GM12875 (cell line): Measurements from ENCODE around the gene E2F4.

Source experiments
- H3K4me3 ChIP-seq: one replicate; pipeline ENCODE4 v1.5.1; 2011; ENCODE audit warnings: low read depth, low read length, control low read depth
- TF ChIP-seq, protein P1 (sequence below): IDR thresholded peaks from 2 replicates; pipeline ENCODE4 v1.5.1; 2011; ENCODE audit warnings: low read depth, mild to moderate bottlenecking, control low read depth, inconsistent platforms, low read length, moderate library complexity, borderline replicate concordance; ENCODE audit not compliant: insufficient read depth

E2F4 gene

DNA sequence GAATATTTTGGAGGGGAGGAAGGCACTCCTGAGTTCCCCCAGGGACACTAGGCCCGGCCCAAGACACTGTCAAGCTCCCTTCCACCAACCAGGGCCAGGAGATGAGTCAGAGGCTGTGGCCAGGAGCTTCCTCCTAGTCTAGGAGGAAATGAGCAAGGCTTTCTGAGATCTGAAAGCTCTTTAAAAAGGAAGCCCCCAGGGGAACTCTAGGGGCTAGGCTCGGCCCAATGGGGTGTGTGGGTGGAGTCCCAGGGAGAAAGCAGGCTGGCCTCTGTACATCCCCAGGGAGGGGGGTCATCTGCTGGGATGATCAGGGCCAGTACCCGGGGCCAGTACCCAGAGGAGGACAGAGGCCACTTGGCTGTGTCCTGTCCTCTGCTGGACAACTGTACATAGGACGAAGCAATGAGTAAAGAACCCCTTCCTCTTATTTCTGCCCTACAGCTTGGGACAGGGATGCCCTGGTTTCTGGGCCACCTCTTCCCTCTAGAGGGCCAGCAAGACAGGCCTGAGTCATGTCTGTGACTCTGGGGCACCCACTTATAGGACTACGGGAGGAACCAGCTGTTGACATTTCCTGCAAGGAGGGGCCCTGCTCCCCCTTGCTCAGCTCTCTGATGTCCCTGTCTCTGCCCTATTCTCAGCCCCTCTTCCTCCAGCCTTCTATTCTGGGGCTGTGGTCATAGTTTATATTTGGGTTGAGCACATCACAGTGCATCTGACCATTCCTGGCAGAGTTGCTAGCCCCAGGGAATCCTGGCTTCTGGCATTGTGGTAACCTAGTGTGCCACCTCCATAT lies 52.6 kb downstream of the E2F4 start:
- TF ChIP-seq, protein P1, sequence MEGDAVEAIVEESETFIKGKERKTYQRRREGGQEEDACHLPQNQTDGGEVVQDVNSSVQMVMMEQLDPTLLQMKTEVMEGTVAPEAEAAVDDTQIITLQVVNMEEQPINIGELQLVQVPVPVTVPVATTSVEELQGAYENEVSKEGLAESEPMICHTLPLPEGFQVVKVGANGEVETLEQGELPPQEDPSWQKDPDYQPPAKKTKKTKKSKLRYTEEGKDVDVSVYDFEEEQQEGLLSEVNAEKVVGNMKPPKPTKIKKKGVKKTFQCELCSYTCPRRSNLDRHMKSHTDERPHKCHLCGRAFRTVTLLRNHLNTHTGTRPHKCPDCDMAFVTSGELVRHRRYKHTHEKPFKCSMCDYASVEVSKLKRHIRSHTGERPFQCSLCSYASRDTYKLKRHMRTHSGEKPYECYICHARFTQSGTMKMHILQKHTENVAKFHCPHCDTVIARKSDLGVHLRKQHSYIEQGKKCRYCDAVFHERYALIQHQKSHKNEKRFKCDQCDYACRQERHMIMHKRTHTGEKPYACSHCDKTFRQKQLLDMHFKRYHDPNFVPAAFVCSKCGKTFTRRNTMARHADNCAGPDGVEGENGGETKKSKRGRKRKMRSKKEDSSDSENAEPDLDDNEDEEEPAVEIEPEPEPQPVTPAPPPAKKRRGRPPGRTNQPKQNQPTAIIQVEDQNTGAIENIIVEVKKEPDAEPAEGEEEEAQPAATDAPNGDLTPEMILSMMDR: no peak
- peak overlapping the region; percentile 77 for H3K4me3 ChIP-seq

DNA sequence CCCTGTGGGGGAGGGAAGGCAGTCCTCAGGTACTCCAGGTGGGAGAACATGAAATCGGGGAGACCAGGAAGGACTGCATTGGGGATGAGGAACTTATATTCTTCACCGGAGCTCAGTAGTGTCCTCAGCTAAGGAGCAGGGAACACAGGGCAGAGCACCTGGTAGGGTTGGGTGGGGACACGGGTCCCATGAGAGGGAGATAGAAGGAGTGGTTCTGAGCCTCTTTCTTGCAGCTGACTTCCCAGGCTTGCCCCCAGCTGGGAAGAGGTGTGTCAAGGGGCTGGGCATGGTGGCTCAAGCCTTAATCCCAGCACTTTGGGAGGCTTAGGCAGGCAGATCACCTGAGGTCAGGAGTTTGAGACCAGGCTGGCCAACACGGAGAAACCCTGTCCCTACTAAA lies 53.2 kb downstream of the E2F4 start:
- TF ChIP-seq, protein P1: no peak
- peak overlapping the region; percentile 77 for H3K4me3 ChIP-seq

DNA sequence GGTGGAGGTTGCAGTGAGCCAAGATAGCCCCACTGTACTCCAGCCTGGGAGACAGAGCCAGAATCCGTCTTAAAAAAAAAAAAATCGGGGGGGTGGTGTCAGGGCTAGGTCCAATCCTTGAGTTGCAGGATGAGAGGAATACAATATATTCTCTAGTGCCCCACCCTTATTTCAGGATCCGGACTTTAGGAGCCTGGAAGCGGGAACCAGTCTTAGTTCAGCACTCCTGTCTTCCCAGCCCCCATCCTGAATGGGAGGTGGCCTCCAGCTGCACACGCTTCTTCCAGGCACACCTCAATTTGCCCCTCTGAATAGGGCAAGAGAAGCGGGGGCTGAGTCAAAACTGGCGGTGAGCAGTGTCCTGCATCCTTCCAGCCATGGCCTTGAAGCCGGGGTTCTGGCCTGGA lies 53.7 kb downstream of the E2F4 start:
- TF ChIP-seq, protein P1: no peak
- H3K4me3 ChIP-seq: peak overlapping the region; percentile 77

DNA sequence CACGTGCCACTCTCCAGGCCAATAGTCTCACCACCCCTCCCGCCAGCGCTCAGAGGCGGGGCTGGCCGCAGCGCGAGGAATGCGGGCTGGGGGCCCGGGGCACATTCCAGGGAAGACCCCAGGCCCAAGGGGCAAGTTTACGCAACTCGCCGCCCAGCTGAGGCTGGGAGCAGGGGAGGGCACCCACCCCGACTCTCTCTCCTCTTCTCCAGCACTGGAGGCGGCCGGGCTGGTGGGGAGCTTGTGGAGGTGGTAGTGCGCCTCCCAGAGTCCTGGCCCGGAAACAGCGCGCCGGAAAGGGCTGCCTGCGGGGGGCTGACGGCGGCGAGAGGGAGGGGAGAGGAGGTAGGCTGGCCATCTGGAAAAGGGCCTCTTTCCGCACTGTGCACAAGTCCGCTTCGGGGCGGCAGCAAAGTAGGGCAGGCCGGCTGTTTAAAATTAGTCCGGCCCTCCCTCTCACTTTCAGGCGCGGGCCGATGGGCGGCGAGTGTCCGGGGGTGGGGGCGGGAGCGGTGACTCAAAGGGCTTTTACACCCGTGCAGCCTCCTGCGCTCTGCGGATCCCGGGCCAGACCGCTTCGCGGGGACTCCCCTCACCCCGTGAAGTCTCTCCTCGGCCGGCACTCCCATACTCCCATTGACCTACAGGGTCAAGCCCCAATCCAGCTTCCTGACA lies 54.3 kb downstream of the E2F4 start:
- H3K4me3 ChIP-seq: peak overlapping the region; percentile 77
- TF ChIP-seq, protein P1: peak; percentile 53; the same call in 1 of the 2 replicates

DNA sequence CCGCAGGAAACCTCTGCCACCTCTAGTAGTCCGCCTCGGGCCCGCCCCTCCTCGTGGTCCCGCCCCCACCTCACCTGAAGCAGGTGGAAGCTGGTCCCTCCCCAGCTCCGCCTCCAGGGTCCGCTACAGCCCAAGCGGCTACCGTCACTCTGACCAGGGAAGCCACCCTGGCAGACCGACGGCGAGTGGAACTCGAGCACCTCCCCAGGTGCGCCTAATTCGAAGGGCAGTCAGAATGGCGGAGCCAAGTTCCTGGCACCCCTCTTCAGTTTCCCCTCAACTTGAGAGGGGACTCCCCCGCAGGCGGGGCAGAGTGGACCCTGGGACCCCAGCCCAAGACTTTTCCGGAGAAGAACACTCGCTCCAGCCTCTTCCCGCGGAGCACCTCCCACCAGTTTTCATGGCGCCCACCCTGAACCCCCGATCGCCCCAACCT lies 54.8 kb downstream of the E2F4 start:
- TF ChIP-seq, protein P1: no peak
- peak overlapping the region; percentile 77 for H3K4me3 ChIP-seq

DNA sequence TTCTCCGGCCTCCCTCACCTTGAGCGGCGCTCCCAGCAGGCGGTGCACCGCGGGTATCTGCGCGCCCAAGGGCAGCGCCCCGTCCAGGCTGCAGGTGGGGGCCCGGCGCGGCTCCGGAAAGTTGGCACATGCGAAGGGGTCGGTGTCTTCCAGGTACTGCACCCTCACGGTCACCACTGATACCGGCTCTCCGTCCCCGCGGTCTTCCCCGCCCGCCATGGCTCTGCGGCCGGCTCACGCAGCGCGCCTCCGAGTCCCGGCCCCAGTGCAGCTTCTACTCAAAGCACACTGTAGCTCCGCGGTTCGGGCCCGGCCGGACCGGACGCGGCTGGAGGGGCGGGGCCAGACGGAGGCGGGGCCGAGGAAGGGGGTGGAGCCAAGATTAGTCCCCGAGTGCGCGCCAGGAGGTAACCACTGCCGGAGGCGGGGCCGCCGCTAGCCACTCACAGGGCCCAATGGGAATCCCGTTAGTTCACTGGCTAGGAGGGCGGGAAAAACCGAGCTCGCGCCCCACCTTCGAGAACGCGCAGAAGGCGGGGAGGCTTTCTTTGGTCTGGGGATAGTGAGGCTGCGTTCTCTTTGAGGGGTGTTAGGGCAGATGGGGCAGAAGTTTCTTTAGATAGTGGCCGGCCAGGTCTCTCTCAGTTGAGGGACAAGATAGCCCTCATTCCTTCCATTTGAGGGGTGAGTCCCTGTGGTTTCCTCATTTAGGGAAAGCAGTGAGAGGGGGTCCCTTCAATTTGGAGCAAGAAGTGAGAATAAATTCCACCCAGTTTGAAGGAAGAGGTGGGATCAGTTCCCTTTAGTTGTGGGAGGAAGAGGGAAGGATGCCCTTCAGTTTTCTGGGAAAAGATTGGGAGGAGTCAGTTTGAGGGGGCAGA lies 55.5 kb downstream of the E2F4 start, which contains the start of gene FHOD1:
Gene FHOD1 (minus strand): TSS at position 290 of the 881 bp plus-strand sequence. CDS start 71 bp downstream, at position 219.
- peak within 1 kb of the TSS; percentile 77 for H3K4me3 ChIP-seq
- TF ChIP-seq, protein P1: no peak
